GM21528 (cell line): ENCODE results near the gene FOSL2.

ENCODE experiments used
- ATAC-seq: cut with Tn5 transposase; IDR thresholded peaks from one replicate; pipeline ENCODE4 v1.9.1; 2021; ENCODE audit warnings: mild to moderate bottlenecking, moderate library complexity; ENCODE audit not compliant: unreplicated experiment, low FRiP score

Gene FOSL2

DNA sequence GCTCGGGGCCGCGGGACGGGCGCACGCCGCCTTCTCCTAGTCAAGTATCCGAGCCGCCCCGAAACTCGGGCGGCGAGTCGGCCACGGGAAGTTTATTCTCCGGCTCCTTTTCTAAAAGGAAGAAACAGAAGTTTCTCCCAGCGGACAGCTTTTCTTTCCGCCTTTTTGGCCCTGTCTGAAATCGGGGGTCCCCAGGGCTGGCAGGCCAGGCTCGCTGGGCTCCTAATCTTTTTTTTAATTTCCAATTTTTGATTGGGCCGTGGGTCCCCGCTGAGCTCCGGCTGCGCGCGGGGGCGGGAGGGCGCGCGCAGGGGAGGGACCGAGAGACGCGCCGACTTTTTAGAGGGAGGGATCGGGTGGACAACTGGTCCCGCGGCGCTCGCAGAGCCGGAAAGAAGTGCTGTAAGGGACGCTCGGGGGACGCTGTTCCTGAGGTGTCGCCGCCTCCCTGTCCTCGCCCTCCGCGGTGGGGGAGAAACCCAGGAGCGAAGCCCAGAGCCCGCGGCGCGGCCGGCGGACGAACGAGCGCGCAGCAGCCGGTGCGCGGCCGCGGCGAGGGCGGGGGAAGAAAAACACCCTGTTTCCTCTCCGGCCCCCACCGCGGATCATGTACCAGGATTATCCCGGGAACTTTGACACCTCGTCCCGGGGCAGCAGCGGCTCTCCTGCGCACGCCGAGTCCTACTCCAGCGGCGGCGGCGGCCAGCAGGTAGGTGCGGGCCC, 617 bp downstream of the FOSL2 start:
- no peak for ATAC-seq

GRCh38 chr2:28394331-28394877, 1.7 kb downstream of the FOSL2 start:
- no peak for ATAC-seq

DNA sequence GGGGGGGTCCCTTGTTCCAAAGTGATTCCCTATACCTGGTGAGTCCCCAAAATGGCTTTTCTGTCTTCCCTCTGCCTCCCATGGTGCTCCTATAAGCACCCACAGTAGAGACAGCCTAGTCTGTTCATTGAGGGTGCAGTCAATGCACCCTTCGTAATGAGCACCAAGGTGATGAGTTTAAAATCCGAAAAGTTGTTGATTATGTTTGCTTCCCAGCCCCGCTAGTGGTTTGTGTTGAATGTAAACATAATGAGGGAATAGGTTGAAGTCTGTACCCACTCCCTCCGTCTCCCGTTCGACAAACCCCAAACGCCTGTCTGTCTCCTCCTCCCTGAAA, 2.3 kb downstream of the FOSL2 start:
- no peak for ATAC-seq

GRCh38 chr2:28395334-28396061, 2.8 kb downstream of the FOSL2 start:
- no peak for ATAC-seq

DNA sequence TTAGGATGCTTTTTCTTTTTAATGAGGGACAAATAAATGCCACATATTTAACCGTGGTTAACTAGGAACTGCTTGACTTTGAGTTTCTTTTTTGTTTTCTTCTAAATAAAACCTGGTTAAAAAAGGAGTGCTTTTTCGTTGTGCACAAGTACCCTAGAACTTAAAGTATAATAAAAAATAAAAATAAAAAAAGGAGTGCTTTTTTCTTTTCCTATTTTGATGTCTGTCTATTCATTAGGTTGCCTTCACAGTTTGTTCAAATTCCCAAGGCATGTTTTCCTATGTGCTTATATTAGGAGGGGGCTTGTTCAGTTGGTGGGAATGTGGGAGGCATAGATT, 4.4 kb downstream of the FOSL2 start:
- ATAC-seq: no peak

- no peak for ATAC-seq
Observed at GRCh38 chr2:28398101-28398834, 5.6 kb downstream of the FOSL2 start.

GRCh38 chr2:28399289-28399688, 6.6 kb downstream of the FOSL2 start:
- ATAC-seq: no peak

DNA sequence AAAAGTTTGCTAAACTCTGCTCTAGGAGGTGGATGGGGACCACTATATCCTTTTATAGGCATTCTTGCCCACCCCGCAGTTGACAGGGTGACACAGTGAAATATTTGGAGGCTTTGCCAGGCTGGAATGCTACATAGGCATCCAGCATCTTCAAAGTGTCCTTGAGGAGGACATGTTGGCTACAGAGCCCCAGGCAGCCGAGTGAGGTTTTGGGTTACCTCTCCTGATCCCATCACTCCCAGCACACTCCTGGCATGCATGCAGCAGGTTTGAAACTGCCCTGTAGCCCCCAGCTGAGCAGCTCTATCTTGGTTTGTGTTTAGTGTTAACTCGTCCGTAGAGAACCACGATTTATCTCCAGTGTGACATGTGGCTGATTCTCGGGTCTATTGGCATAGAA, 7.3 kb downstream of the FOSL2 start:
- no peak for ATAC-seq

DNA sequence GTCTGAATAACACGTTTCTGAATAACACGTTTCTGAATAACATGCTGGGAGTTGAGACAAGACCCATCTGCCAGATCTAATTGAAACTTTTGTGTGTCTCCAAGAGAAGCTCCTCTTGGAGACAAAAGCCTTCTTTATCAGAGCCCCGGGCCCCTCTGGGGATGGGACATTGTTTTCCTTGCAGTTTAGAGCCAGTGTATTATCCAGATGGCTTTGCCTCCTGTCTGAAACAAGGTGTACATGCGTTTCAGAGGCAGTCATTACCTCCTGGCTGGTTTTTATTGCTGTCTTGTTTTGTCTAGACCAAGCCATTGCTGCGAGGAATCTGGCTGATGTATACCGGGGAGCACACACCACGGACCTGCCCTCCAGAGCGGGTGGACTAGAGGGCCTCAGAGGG, 7.8 kb downstream of the FOSL2 start:
- no peak for ATAC-seq

GRCh38 chr2:28400921-28401320, 8.3 kb downstream of the FOSL2 start:
- no peak for ATAC-seq

DNA sequence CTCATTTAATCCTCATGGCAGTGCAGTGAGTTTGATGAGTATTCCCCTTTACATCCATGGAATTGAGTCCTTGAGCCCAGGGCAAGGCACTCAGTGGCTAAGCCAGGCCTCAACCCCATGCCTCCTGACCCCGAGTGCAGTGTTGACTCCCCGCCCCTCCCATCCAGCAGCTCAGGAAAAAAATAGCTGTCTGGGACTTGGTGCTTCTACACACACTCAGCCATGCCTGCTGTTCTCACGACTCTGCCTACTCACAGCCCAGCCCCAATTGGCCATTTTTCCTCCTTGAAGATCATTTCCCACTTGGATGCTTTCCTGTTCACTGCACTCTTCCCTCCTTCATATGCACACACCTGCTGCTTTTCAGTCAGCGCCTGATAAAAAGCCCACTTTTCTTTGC, 8.8 kb downstream of the FOSL2 start:
- no peak for ATAC-seq

DNA sequence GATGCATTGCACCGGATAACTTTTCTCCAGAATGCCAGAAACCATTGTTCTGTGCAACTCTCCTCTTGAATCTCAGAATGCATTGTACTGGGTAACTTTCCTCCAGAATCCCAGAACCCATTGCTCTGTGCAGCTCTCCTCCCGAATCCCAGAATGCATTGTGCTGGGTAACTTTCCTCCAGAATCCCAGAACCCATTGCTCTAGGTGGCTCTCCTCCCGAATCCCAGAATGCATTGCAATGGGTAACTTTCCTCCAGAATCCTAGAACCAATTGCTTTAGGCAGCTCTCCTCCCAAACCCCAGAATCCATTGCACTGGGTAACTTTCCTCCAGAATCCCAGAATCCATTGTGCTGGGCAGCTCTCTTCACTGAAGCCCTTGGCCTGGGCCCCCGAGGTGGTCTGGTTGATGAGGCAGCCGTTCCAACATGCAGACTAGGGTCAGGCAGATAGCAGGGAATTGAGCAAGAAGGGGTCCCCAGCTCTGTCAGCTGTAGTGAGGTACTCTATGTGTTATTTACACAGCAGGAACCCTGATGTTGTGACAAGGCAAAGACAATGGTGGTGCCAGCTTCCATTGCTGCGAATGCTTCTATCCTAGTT, 9.4 kb downstream of the FOSL2 start:
- ATAC-seq: no peak

GRCh38 chr2:28403370-28403956, 10.8 kb downstream of the FOSL2 start:
- no peak for ATAC-seq

DNA sequence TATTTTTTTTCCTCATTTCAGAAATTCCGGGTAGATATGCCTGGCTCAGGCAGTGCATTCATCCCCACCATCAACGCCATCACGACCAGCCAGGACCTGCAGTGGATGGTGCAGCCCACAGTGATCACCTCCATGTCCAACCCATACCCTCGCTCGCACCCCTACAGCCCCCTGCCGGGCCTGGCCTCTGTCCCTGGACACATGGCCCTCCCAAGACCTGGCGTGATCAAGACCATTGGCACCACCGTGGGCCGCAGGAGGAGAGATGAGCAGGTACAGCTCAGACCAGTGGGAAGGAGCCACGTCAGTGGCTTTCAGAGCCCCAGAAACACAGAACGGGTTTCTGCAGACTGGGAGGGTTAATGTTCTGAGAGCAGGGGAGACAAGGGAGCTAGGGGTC, 11.4 kb downstream of the FOSL2 start:
- ATAC-seq: no peak

DNA sequence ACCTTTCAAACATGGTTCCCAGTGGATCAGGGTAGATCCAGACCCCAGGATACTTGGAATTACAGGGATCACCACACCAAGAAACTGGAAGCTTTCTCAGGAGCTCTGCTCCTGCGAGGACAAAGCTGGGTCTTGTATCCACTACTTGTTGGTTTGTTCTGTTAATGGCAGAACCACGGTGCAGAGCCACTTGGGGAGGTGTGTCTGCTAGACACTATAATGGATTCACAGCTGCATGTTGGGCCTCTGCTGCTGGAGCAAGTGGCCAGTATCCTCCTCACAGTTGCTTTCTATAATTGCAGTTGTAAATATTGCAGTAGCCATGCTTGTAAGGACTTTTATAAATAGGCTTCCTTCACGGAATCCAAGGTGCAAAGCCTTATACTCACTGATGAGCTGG, 12.9 kb downstream of the FOSL2 start:
- ATAC-seq: no peak

GRCh38 chr2:28406276-28407096, 13.8 kb downstream of the FOSL2 start:
- ATAC-seq: no peak

- ATAC-seq: no peak
Observed at GRCh38 chr2:28407131-28407975, 14.7 kb downstream of the FOSL2 start.

GRCh38 chr2:28407976-28408690, 15.5 kb downstream of the FOSL2 start:
- no peak for ATAC-seq
